HUES48 (cell line): ENCODE results near the gene ACTL7B.
"Not testable (repeated sequence)": the region's sequence is repeated elsewhere in the genome, so short reads cannot be mapped to it uniquely, and the experiment has no call there.

Experiments used
- H3K27ac ChIP-seq: one replicate; pipeline ENCODE4 v1.7.0; 2013; ENCODE audit warnings: low read depth, low read length, inconsistent platforms
- H3K27me3 ChIP-seq: 2 replicates; pipeline ENCODE4 v1.6.1; 2013; ENCODE audit warnings: mild to moderate bottlenecking, low read length; ENCODE audit not compliant: control insufficient read depth, insufficient read depth
- H3K36me3 ChIP-seq: 2 replicates; pipeline ENCODE4 v1.6.1; 2013; ENCODE audit warnings: low read length; ENCODE audit not compliant: control insufficient read depth, insufficient read depth
- H3K4me1 ChIP-seq: 2 replicates; pipeline ENCODE4 v1.6.1; 2013; ENCODE audit warnings: mild to moderate bottlenecking, low read length; ENCODE audit not compliant: control insufficient read depth, insufficient read depth
- H3K4me3 ChIP-seq: 2 replicates; pipeline ENCODE4 v1.5.1; 2013; ENCODE audit warnings: mild to moderate bottlenecking, low read depth, low read length
- H3K9ac ChIP-seq: 2 replicates; pipeline ENCODE4 v1.6.1; 2013; ENCODE audit warnings: mild to moderate bottlenecking, low read depth, low read length, moderate library complexity
- H3K9me3 ChIP-seq: 2 replicates; pipeline ENCODE4 v1.6.1; 2013; ENCODE audit warnings: low read length; ENCODE audit not compliant: control insufficient read depth, insufficient read depth

ACTL7B gene

DNA sequence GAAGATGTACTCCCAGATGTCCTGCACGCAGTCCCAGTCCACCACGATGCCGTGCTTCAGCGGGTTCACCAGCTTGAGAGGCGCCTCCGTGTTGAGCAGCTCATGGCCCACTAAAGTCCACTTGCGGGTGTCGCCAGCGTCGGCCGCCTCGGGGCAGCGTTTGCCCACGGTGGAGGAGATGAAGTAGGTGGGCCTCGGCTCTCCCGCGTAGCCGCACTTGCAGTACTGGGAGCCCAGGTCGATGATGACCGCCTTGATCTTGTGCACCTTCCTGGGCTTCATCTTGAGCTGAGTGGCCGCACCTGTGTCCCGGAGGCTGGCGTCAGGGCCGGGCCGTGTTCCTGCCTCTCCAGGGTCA is 278 bp downstream of the ACTL7B start:
- no peaks in the 10 kb centered on the region for H3K36me3 ChIP-seq
- H3K9ac ChIP-seq, result no peak overlapping the region
- no peak overlapping the region for H3K4me3 ChIP-seq
- H3K27me3 ChIP-seq, result no peaks in the 10 kb centered on the region
- no peak overlapping the region for H3K27ac ChIP-seq
- H3K4me1 ChIP-seq, result no peaks in the 10 kb centered on the region
- H3K9me3 ChIP-seq, result no peaks in the 10 kb centered on the region

GRCh38 chr9:108854641-108855528 is 901 bp downstream of the ACTL7B start:
- Histone ChIP-seq H3K4me3 (no peak overlapping the region), H3K9me3 (no peaks in the 10 kb centered on the region)

GRCh38 chr9:108854094-108854493 is 1.7 kb downstream of the ACTL7B start:
- Histone ChIP-seq H3K9me3 (no peaks in the 10 kb centered on the region), H3K9ac (no peak overlapping the region), H3K4me1 (no peaks in the 10 kb centered on the region), H3K27me3 (no peaks in the 10 kb centered on the region), H3K36me3 (no peaks in the 10 kb centered on the region), H3K27ac (no peak overlapping the region), H3K4me3 (no peak overlapping the region)

More at GRCh38 chr9:108854641-108855528, 901 bp downstream of the ACTL7B start:
- no peak overlapping the region for H3K27ac ChIP-seq
- H3K27me3 ChIP-seq, result no peaks in the 10 kb centered on the region
- H3K36me3 ChIP-seq, result no peaks in the 10 kb centered on the region
- no peaks in the 10 kb centered on the region for H3K4me1 ChIP-seq
- H3K9ac ChIP-seq, result no peak overlapping the region

DNA sequence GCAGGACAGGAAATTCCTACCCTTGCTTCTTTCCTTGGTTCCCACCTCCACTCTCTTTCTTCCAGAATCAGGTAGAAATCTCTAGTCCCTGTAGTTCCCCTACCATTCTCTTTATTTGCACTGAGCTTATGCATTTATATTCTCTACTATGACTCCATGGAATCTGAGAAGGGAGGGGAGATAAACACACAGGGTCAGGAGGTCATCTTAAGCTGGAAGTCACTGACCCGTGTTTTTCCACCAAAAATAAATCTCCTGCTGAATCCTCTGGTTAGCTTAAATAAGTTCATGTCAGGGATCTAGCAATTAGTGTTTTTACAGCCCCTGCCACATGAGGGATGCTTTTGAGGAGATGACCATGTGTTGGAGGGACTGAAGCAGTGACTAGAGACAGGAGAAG is 3.7 kb downstream of the ACTL7B start:
- no peak overlapping the region for H3K4me3 ChIP-seq
- no peaks in the 10 kb centered on the region for H3K27me3 ChIP-seq
- no peak overlapping the region for H3K9ac ChIP-seq
- H3K9me3 ChIP-seq, result no peaks in the 10 kb centered on the region
- no peaks in the 10 kb centered on the region for H3K36me3 ChIP-seq
- no peaks in the 10 kb centered on the region for H3K4me1 ChIP-seq
- H3K27ac ChIP-seq, result no peak overlapping the region

- no peaks in the 10 kb centered on the region for H3K27me3 ChIP-seq
- H3K4me3 ChIP-seq, result no peak overlapping the region
- no peak overlapping the region for H3K9ac ChIP-seq
- no peaks in the 10 kb centered on the region for H3K4me1 ChIP-seq
- H3K36me3 ChIP-seq, result no peaks in the 10 kb centered on the region
- H3K9me3 ChIP-seq, result no peaks in the 10 kb centered on the region
- H3K27ac ChIP-seq, result no peak overlapping the region
Observed at GRCh38 chr9:108851138-108851537, 4.6 kb downstream of the ACTL7B start.

DNA sequence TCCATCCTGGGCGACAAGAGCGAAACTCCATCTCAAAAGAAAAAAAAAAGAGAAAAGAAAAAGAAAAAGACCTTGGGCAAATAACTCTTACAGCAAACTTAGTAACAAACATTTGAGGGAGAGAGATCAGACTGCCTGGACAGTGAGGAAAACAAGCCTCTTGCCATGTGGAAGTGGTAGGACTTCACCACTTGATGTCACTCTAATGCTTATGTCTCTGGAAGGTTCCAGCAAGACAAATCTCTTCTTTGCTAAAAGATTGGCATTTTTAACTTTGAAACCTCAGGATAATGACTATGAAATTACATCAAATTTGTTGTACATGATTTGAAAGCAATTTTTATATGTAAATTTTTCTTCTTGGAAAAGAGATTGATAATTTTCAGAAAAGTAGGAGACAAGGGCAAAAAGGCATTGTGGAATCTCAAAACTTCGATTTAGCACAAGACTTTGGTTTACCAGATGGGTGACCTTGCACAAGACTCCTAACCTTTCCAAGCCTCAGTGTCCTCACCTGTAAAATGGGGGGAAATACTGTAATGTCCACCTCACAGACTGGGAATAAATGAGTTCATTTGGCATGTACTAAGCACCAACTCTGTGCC is 5.4 kb downstream of the ACTL7B start:
- H3K27me3 ChIP-seq, result no peaks in the 10 kb centered on the region
- H3K4me3 ChIP-seq, result no peak overlapping the region
- H3K9me3 ChIP-seq, result no peaks in the 10 kb centered on the region
- no peak overlapping the region for H3K27ac ChIP-seq
- no peaks in the 10 kb centered on the region for H3K4me1 ChIP-seq
- H3K9ac ChIP-seq, result no peak overlapping the region
- H3K36me3 ChIP-seq, result no peaks in the 10 kb centered on the region

GRCh38 chr9:108848296-108848695 is 7.5 kb downstream of the ACTL7B start:
- not testable (repeated sequence) for H3K27me3 ChIP-seq, H3K4me3 ChIP-seq, H3K4me1 ChIP-seq, H3K9ac ChIP-seq, H3K27ac ChIP-seq, H3K36me3 ChIP-seq, H3K9me3 ChIP-seq

DNA sequence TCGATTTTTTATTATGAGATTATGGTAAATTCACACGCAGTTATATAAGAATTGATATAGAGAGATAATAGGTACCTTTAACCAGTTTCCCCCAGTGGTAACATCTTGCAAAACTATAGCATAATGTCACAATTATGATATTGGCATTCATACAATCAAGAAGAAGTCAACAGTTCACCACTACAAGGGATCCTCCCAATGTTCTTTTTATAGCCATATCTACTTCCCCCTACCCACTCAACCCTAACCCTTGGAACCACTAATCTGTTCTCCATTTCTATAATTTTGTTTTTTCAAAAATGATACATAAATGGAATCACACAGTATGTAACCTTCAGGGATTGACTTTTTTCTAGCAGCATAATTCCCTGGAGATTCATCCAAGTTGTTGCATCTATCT is 9.8 kb downstream of the ACTL7B start:
- Histone ChIP-seq H3K9me3 (no peaks in the 10 kb centered on the region), H3K36me3 (no peaks in the 10 kb centered on the region), H3K27ac (no peak overlapping the region), H3K4me3 (no peak overlapping the region), H3K4me1 (no peaks in the 10 kb centered on the region), H3K27me3 (no peaks in the 10 kb centered on the region), H3K9ac (no peak overlapping the region)

DNA sequence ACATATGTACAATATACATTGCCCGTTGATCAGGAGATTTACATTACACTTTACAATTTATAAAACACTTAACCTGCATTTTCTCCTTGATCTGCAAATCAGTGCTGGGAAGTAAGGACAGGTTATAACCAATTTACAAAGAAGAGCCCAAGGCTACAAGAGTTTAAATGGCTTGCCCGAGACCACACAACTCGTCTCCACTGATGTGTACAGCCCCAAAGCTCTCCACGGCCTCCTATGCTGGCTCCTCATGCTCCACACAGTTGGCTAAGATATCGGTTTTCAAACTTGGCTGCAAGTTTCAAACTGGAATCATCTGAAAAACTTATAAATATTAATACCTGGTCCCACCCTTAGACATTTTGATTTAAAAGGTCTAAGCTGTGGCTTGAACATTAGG is 10.3 kb downstream of the ACTL7B start:
- Histone ChIP-seq H3K4me3 (no peak overlapping the region), H3K36me3 (no peaks in the 10 kb centered on the region), H3K9me3 (no peaks in the 10 kb centered on the region), H3K4me1 (no peaks in the 10 kb centered on the region), H3K9ac (no peak overlapping the region), H3K27me3 (no peaks in the 10 kb centered on the region), H3K27ac (no peak overlapping the region)

DNA sequence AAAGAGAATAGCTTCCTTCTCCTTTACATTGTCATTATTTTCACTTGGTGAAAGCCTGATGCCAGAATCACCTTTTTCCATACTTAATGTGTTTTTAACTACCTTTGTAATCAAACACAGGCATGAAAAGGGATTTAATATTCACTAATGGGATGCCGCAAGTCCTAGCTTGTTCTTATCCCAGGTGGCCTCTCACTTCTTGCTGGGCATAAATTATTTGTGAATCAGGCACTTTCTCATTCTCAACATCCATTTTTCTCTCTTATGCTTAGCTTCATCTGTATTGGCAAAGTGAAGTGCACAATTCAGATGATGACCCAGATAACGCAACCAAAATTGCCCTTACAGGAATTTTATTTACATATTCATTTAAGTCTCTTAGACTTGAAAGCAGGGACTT is 10.9 kb downstream of the ACTL7B start:
- no peak overlapping the region for H3K27ac ChIP-seq
- no peak overlapping the region for H3K9ac ChIP-seq
- H3K27me3 ChIP-seq, result no peaks in the 10 kb centered on the region
- H3K4me1 ChIP-seq, result no peaks in the 10 kb centered on the region
- no peaks in the 10 kb centered on the region for H3K36me3 ChIP-seq
- H3K9me3 ChIP-seq, result no peaks in the 10 kb centered on the region
- H3K4me3 ChIP-seq, result no peak overlapping the region

DNA sequence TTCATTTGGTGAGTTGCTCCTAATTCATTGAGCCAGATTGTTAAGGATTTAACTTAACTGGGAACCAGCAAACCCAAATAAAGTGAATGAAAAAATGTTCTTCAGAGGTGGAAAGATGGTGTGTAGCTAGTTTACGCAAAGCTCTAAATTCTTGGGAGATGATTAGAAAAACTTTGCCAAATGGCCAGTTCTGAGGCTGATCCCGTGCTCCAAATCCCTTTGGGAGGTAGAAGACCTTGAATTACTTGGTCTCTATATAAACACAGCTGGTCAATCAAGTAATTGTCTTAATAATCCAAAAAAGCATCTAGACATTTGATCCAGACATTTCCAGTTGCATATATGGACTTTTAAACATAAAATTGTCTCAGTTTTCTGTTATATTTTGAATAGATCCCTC is 11.4 kb downstream of the ACTL7B start:
- Histone ChIP-seq H3K4me1 (no peaks in the 10 kb centered on the region), H3K36me3 (no peaks in the 10 kb centered on the region), H3K27me3 (no peaks in the 10 kb centered on the region), H3K9ac (no peak overlapping the region), H3K4me3 (no peak overlapping the region), H3K9me3 (no peaks in the 10 kb centered on the region), H3K27ac (no peak overlapping the region)
